Caco-2 (cell line): ENCODE measurements around the gene GLDC. TPM values are rescaled to one million over a fixed set of nuclear protein-coding genes. Genes with fewer than 3 reads are reported as not detected.

Source experiments
- BruUV-seq: library from RNA; stranded (reverse); fragments of 400-500 nt; replicated peaks from 2 replicates; lab custom pipeline; 2021; lab: Mats Ljungman, UMichigan
- CTCF ChIA-PET: fragments of 300-600 bp; sonication (Branson Sonifier 250); formaldehyde crosslinking; loops from one replicate; lab custom pipeline; 2022; ENCODE audit warnings: antibody characterized with exemption; lab: Charles Lee
- POLR2A ChIA-PET: fragments of 300-600 bp; sonication (Branson Sonifier 250); formaldehyde crosslinking; loops from one replicate; lab custom pipeline; 2022; ENCODE audit warnings: antibody characterized with exemption; lab: Charles Lee
- DNase-seq, 2 experiments: peaks; one replicate each; pipeline versions ENCODE4 v3.0.0 to v3.0.0-alpha.2; 2020 to 2022
- H3K27me3 ChIP-seq: replicated peaks from 2 replicates; pipeline ENCODE4 v1.6.0; 2011; ENCODE audit warnings: low read length; ENCODE audit not compliant: control insufficient read depth, insufficient read depth
- H3K36me3 ChIP-seq: 2 replicates; pipeline ENCODE4 v1.5.1; 2011; ENCODE audit warnings: low read length; ENCODE audit not compliant: control insufficient read depth, insufficient read depth
- H3K4me1 ChIP-seq: fragments of 250-450 bp; sonication (Bioruptor Pico); 2 replicates; pipeline ENCODE4 v1.5.1; 2020; ENCODE audit warnings: mild to moderate bottlenecking
- H3K4me3 ChIP-seq: 2 replicates; pipeline ENCODE4 v1.5.1; 2011; ENCODE audit warnings: low read depth, mild to moderate bottlenecking, control low read depth, low read length
- H3K9me3 ChIP-seq: fragments of 250-450 bp; sonication (Bioruptor Pico); 2 replicates; pipeline ENCODE4 v1.5.1; 2020; ENCODE audit warnings: mild to moderate bottlenecking, moderate library complexity
- H3K27ac Mint-ChIP-seq: one replicate; pipeline ENCODE4 v1.8.0; 2022; ENCODE audit warnings: mixed read lengths; ENCODE audit not compliant: unreplicated experiment
- H3K27me3 Mint-ChIP-seq: one replicate; pipeline ENCODE4 v1.8.0; 2022; ENCODE audit warnings: mixed read lengths; ENCODE audit not compliant: insufficient read depth, unreplicated experiment
- H3K36me3 Mint-ChIP-seq: one replicate; pipeline ENCODE4 v1.8.0; 2022; ENCODE audit warnings: mild to moderate bottlenecking, mixed read lengths; ENCODE audit not compliant: insufficient read depth, unreplicated experiment
- H3K4me1 Mint-ChIP-seq: one replicate; pipeline ENCODE4 v1.8.0; 2022; ENCODE audit warnings: low read depth, mixed read lengths; ENCODE audit not compliant: unreplicated experiment
- H3K4me3 Mint-ChIP-seq: one replicate; pipeline ENCODE4 v1.8.0; 2022; ENCODE audit warnings: mild to moderate bottlenecking, moderate library complexity, mixed read lengths; ENCODE audit not compliant: unreplicated experiment
- H3K9me3 Mint-ChIP-seq: one replicate; pipeline ENCODE4 v1.8.0; 2022; ENCODE audit warnings: mixed read lengths; ENCODE audit not compliant: unreplicated experiment
- CTCF ChIP-seq, 2 experiments: fragments of 200-600 bp in 1 of 2; IDR thresholded peaks; 1 replicate in 1 of 2; 2 replicates in 1 of 2; pipeline versions ENCODE4 v1.5.1 to v1.8.0; 2011 to 2022; ENCODE audit warnings: antibody characterized with exemption in 1 of 2, control low read depth in 1 of 2, inconsistent platforms in 1 of 2, low read depth in 1 of 2, low read length in 1 of 2, mild to moderate bottlenecking in 1 of 2, moderate library complexity in 1 of 2; ENCODE audit not compliant: insufficient read depth in 1 of 2, severe bottlenecking in 1 of 2, unreplicated experiment in 1 of 2
- intact Hi-C: fragments of 100-400 bp; cut with micrococcal nuclease; formaldehyde crosslinking; loops from one replicate; pipeline ENCODE4 v1.10.0; 2022; ENCODE audit not compliant: unreplicated experiment
- total RNA-seq: library from RNA; stranded (reverse); gene quantifications from 2 replicates; pipeline ENCODE4 v1.2.3, GENCODE V29; 2022

GLDC gene
- total RNA-seq, 1 experiment from 2014 or later: 320 TPM

- Mint-ChIP-seq H3K9me3 (no peaks in the 10 kb centered on the region), H3K27ac (no peak overlapping the region), H3K4me3 (no peak overlapping the region), H3K36me3 (peaks cover 95% of the 10 kb centered on the region), H3K4me1 (no peaks in the 10 kb centered on the region), H3K27me3 (no peaks in the 10 kb centered on the region)
- no peaks in the 10 kb centered on the region for H3K9me3 ChIP-seq
- peaks cover 1% of the 10 kb centered on the region; the same call in 1 of the 2 replicates for H3K36me3 ChIP-seq
- H3K27me3 ChIP-seq: no peaks in the 10 kb centered on the region
- H3K4me3 ChIP-seq: no peak overlapping the region
- no peak for TF ChIP-seq CTCF (IDR thresholded peaks at IDR 0.05; ENCODE audit: insufficient read depth in 1 of 2, low read depth in 1 of 2, low read length in 1 of 2, severe bottlenecking in 1 of 2, unreplicated experiment in 1 of 2)
- intact Hi-C loops: no loop called here
- ChIA-PET POLR2A (no interaction called here), CTCF (no interaction called here)
- BruUV-seq: no TSS peak
- DNase-seq: no peak
- H3K4me1 ChIP-seq: no peaks in the 10 kb centered on the region
Observed at GRCh38 chr9:6562201-6562600, 83.3 kb downstream of the GLDC start.

- no peak for TF ChIP-seq CTCF (IDR thresholded peaks at IDR 0.05; ENCODE audit: insufficient read depth in 1 of 2, low read depth in 1 of 2, low read length in 1 of 2, severe bottlenecking in 1 of 2, unreplicated experiment in 1 of 2)
- Histone ChIP-seq H3K4me1 (no peaks in the 10 kb centered on the region), H3K36me3 (peaks cover 1% of the 10 kb centered on the region; the same call in 1 of the 2 replicates), H3K27me3 (no peaks in the 10 kb centered on the region), H3K4me3 (no peak overlapping the region), H3K9me3 (no peaks in the 10 kb centered on the region)
- ChIA-PET CTCF (no interaction called here), POLR2A (no interaction called here)
- no peak for DNase-seq
- Mint-ChIP-seq H3K36me3 (peaks cover 95% of the 10 kb centered on the region), H3K4me1 (no peaks in the 10 kb centered on the region), H3K9me3 (no peaks in the 10 kb centered on the region), H3K27ac (no peak overlapping the region), H3K27me3 (no peaks in the 10 kb centered on the region), H3K4me3 (no peak overlapping the region)
- no TSS peak for BruUV-seq
- intact Hi-C loops: no loop called here
Observed at GRCh38 chr9:6557883-6558616, 87.5 kb downstream of the GLDC start.

- no peak overlapping the region for H3K4me3 Mint-ChIP-seq
- no peaks in the 10 kb centered on the region for H3K9me3 Mint-ChIP-seq
- 0 out of 2 replicates have a peak, but pooled peaks cover 2% of the 10 kb centered on the region for H3K36me3 ChIP-seq
- H3K9me3 ChIP-seq: no peaks in the 10 kb centered on the region
- intact Hi-C loops: no loop called here
- BruUV-seq: no TSS peak
- no peaks in the 10 kb centered on the region for H3K4me1 ChIP-seq
- TF ChIP-seq CTCF (IDR thresholded peaks at IDR 0.05; ENCODE audit: insufficient read depth in 1 of 2, low read depth in 1 of 2, low read length in 1 of 2, severe bottlenecking in 1 of 2, unreplicated experiment in 1 of 2): no peak
- no peaks in the 10 kb centered on the region for H3K27me3 Mint-ChIP-seq
- H3K27ac Mint-ChIP-seq: no peak overlapping the region
- POLR2A ChIA-PET: no interaction called here
- peaks cover 98% of the 10 kb centered on the region for H3K36me3 Mint-ChIP-seq
- no peaks in the 10 kb centered on the region for H3K27me3 ChIP-seq
- CTCF ChIA-PET: no interaction called here
- no peak for DNase-seq
- H3K4me3 ChIP-seq: no peak overlapping the region
- peaks cover 7% of the 10 kb centered on the region for H3K4me1 Mint-ChIP-seq
Observed at GRCh38 chr9:6553866-6554265, 91.7 kb downstream of the GLDC start.
